Occipital lobe (tissue), 2 donors: ENCODE measurements around the gene KIF7. TPM values are rescaled to one million over a fixed set of nuclear protein-coding genes. Genes with fewer than 3 reads are reported as not detected.
"Not testable (repeated sequence)": the region's sequence is repeated elsewhere in the genome, so short reads cannot be mapped to it uniquely, and the experiment has no call there.

Experiments
- DNase-seq: peaks from one replicate; lab custom pipeline; 2025; lab: John Stamatoyannopoulos, UW
- total RNA-seq: library from RNA; depleted of rRNA; stranded (reverse); fragments of >200 nt; gene quantifications from one replicate; pipeline ENCODE4 v1.2.3, GENCODE V29; 2014

KIF7 gene
- total RNA-seq, 1 donor from 2014 or later: 5.1 TPM

GRCh38 chr15:89616228-89616627, 39.0 kb downstream of the KIF7 start:
- DNase-seq: no peak

- no peak for DNase-seq
Observed at GRCh38 chr15:89615135-89615534, 40.1 kb downstream of the KIF7 start.

DNA sequence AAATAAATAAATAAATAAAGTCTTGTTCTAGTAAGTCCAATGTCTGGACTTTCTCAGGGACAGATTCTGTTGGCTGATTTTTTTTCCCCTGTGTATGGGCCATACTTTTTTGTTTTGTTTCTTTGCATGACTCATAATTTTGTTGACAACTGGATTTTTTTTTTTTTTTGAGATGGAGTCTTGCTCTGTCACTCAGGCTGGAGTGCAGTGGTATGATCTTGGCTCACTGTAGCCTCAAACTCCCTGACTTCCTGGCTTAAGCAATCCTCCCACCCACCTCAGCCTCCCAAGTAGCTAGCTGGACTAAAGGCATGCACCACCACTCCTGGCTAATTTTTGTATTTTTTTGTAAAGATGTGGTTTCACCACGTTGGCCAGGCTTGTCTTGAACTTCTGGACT, 41.1 kb downstream of the KIF7 start:
- no peak for DNase-seq

DNA sequence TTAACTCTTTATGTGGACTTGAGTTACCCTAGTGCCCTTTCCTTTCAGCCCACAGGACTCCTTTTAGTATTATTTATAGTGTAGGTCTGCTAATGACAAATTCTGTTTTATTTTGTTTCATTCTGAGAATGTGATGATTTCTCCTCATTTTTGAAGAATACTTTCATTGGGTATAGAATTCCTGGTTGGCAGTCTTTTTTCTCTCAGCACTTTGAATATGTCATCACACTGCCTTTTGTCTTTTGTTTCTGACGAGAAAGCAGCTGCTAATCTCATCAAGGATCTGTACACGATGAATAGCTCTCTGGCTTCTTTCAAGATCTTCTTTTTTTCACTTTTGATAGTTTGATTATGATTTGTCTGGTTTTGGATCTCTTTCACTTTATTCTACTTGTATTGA, 42.2 kb downstream of the KIF7 start:
- no peak for DNase-seq

- DNase-seq: no peak
Observed at GRCh38 chr15:89611317-89611716, 44.0 kb downstream of the KIF7 start.

DNA sequence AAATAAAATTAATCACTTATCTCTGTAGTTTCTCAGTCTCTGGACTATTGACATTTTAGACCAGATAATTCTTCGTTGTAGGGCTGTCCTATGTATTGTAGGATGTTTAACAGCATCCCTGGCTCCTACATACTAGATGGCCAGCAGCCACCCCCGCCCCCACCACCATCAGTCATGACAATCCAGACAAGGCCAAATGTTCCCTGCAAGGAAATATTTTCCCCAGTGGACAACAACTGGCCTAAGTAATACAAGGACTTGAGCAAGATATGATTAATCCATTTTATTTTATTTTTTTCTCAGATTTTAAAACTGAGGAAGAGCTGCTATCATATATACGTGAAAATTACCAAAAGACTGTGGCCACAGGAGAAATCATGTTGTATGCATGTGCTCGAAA, 56.2 kb downstream of the KIF7 start:
- no peak for DNase-seq

DNA sequence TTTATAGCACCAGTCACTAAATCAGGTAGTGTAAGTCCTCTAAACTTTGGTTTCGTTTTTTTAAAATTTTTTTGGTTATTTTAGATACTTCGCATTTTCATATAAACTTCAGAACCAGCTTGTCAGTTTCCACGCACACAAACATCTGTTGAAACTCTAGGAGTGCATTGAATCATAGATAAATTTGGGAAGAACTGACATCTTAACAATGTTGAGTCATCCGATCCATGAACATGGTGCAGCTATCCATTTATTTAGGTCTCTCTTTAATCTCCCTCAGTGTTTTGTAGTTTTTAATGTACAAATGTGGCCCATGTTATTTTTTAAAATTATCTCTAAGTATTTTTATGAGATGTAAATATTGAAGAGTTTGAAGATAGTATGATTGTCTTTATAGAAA, 62.2 kb downstream of the KIF7 start:
- DNase-seq: no peak

DNA sequence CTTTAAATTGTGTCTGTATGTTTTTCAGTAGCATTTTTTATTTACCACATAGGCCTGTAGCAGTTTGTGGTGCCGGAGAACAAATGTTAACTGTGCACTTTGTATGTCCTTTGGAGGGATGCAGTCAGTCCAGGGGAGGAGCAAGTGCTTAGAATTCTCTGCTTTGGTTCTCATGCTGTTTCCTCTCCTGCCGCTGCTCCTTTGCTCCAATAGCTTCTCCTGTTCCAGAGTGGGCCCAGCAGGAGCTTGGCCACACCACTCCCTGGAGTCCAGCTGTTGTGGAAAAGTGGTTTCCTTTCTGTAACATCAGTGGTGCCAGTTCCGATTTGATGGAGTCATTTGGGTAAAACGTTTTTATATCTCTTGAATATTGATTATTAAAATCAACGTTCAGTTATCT, 63.4 kb downstream of the KIF7 start:
- no peak for DNase-seq

DNA sequence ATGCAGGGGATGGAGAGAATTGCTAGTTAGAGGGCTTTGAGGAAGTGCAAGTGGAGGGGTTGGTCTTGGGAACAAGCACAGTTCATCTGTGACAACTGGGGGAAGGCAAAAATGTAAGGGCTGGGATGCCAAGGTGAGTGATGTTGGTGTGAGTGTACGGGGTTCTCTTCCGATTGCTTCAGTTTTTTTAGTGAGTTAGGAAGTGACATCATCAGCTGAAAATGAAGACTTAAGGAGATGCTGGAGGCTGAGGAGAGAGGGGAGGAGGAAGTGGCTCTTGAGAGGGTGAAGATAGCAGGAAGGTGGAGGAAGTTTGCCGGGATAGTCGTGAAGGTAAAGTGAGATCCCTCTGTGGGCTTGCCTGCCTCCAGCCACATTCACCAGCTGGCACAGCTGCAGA, 67.3 kb downstream of the KIF7 start:
- DNase-seq: no peak

DNA sequence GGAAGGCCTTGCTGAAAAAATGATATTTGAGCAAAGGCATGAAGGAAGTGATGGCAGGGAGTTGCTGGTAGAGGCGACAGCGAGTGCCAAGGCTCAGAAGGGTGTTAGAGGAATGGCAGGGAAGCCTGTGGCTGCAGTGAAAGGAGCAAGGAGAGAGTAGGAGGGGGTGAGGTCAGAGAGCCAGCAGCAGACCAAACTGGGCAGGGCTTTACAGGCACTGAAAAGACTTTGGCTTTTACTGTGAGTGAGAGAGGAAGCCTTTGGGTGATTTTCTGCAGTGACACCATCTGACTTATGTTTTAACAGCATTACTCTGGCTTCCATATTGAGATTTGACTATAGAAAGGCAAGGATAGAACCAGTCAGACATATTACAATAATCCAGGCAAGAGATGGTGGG, 68.6 kb downstream of the KIF7 start:
- DNase-seq: no peak

DNA sequence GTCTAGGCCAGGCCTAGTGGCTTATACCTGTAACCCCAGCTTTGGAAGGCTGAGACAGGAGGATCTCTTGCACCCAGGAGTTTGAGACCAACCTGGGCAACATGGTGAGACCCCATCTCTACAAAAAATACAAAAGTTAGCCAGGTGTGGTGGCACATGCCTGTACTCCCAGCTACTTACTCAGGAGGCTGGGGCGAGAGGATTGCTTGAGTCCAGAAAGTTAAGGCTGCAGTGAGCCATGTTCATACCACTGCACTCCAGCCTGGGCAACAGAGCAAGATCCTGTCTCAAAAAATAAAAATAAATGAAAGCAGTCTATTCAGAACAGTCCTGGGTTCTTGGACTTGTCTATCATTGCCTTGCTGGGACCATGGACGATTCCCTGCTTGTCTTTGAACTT, 74.5 kb downstream of the KIF7 start:
- DNase-seq: not testable (repeated sequence)

DNA sequence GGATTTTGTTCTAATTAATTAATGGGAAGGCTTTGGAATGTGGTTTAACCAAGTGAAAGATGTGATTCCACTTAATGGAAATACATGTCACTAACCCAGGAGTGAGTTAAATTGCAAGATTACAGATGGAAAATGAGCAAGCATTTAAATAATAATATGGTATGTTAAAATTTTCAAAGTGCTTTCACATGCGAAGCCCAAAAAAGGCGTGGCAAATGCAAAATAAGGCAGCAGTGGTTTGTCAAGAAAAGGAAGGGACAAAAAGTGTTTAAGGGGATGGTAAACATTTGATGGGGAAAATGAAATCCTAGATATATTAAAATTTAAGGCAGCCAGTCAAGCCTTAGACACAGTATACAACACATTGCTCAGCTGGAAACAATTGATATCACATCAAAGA, 77.1 kb downstream of the KIF7 start:
- DNase-seq: no peak

Other genes with a start within 250 kb of the KIF7 start
- 2.7 TPM for gene RHCG, start 158.9 kb downstream of the KIF7 start, total RNA-seq
- 0.62 TPM for gene TICRR, start 80.0 kb downstream of the KIF7 start, total RNA-seq
- 0.47 TPM for gene PLIN1, start 23.9 kb upstream of the KIF7 start, total RNA-seq
- 14.5 TPM for gene PEX11A, start 35.3 kb upstream of the KIF7 start, total RNA-seq
- 0.31 TPM for gene WDR93, start 35.3 kb upstream of the KIF7 start, total RNA-seq
- gene MESP1, start 95.8 kb upstream of the KIF7 start, total RNA-seq: 1.6 TPM
- gene MESP2, start 120.9 kb upstream of the KIF7 start, total RNA-seq: not detected
- gene ANPEP, start 159.4 kb upstream of the KIF7 start, total RNA-seq: 0.16 TPM
- 47.7 TPM for gene AP3S2, start 238.5 kb upstream of the KIF7 start, total RNA-seq